Natural killer cell (primary cell): ENCODE results near the gene DERA. TPM values are rescaled to one million over a fixed set of nuclear protein-coding genes. Genes with fewer than 3 reads are reported as not detected.

ENCODE experiments used
- ATAC-seq, 3 donors: fragments of 150-1000 bp in 2 of 3; fragments of 200-7000 bp in 1 of 3; cut with Tn5 transposase; 1 replicate in 1 of 3; 2 replicates in 2 of 3; pipeline ENCODE4 v1.10.0; 2021; ENCODE audit warnings: mild to moderate bottlenecking in 2 of 3, moderate library complexity in 2 of 3
- DNase-seq, 2 donors: peaks; one replicate each; pipeline versions ENCODE4 v3.0.0 to v3.0.0-alpha.2; 2013 to 2021; ENCODE audit warnings: mixed read lengths in 1 of 2
- H3K27ac ChIP-seq: one replicate; pipeline ENCODE4 v1.5.1; 2013; ENCODE audit warnings: mild to moderate bottlenecking, low read length
- H3K27me3 ChIP-seq: one replicate; pipeline ENCODE4 v1.6.1; 2013; ENCODE audit warnings: low read length; ENCODE audit not compliant: control insufficient read depth, insufficient read depth
- H3K36me3 ChIP-seq: one replicate; pipeline ENCODE4 v1.6.1; 2013; ENCODE audit warnings: low read length; ENCODE audit not compliant: control insufficient read depth, insufficient read depth
- H3K4me1 ChIP-seq: one replicate; pipeline ENCODE4 v1.6.1; 2013; ENCODE audit warnings: low read length; ENCODE audit not compliant: control insufficient read depth, insufficient read depth
- H3K4me3 ChIP-seq: one replicate; pipeline ENCODE4 v1.5.1; 2013; ENCODE audit warnings: low read length
- H3K9me3 ChIP-seq: one replicate; pipeline ENCODE4 v1.6.1; 2013; ENCODE audit warnings: low read length; ENCODE audit not compliant: control insufficient read depth, insufficient read depth
- H3K27ac Mint-ChIP-seq, 2 donors: one replicate each; pipeline ENCODE4 v1.8.0; 2022; ENCODE audit warnings: mild to moderate bottlenecking in 2 of 2, mixed read lengths in 2 of 2, moderate library complexity in 1 of 2
- H3K27me3 Mint-ChIP-seq, 2 donors: one replicate each; pipeline ENCODE4 v1.8.0; 2022; ENCODE audit warnings: low read depth in 2 of 2, mixed read lengths in 2 of 2
- H3K36me3 Mint-ChIP-seq: one replicate; pipeline ENCODE4 v1.8.0; 2022; ENCODE audit warnings: mixed read lengths
- H3K4me1 Mint-ChIP-seq, 2 donors: one replicate each; pipeline ENCODE4 v1.8.0; 2022; ENCODE audit warnings: mixed read lengths in 2 of 2
- H3K4me3 Mint-ChIP-seq: one replicate; pipeline ENCODE4 v1.8.0; 2022; ENCODE audit warnings: mild to moderate bottlenecking, moderate library complexity, mixed read lengths
- H3K9me3 Mint-ChIP-seq, 2 donors: one replicate each; pipeline ENCODE4 v1.8.0; 2022; ENCODE audit warnings: mixed read lengths in 2 of 2
- CTCF ChIP-seq: fragments of 200-600 bp; IDR thresholded peaks from one replicate; pipeline ENCODE4 v1.8.0; 2022; ENCODE audit warnings: antibody characterized with exemption
- WGBS: methylation state at CpG from one replicate; pipeline ENCODE4 v1.1.7; 2013; ENCODE audit warnings: missing lambda C conversion rate; ENCODE audit not compliant: insufficient coverage; 5-methylcytosine and 5-hydroxymethylcytosine counted together
- intact Hi-C: fragments of 100-400 bp; cut with micrococcal nuclease; formaldehyde crosslinking; loops from one replicate; pipeline ENCODE4 v1.14.2; 2022
- total RNA-seq, 4 donors: library from RNA; stranded (reverse); fragments of 120-200 nt in 1 of 4; gene quantifications; one replicate each; pipeline versions ENCODE4 v1.2.3 to v1.2.4, GENCODE V29; 2013 to 2022

Gene DERA
- total RNA-seq, 3 donors from 2014 or later (not counting 1 experiment from before 2014, with no cell fraction given) = 15.6 to 22.1 (median 20.4) TPM

DNA sequence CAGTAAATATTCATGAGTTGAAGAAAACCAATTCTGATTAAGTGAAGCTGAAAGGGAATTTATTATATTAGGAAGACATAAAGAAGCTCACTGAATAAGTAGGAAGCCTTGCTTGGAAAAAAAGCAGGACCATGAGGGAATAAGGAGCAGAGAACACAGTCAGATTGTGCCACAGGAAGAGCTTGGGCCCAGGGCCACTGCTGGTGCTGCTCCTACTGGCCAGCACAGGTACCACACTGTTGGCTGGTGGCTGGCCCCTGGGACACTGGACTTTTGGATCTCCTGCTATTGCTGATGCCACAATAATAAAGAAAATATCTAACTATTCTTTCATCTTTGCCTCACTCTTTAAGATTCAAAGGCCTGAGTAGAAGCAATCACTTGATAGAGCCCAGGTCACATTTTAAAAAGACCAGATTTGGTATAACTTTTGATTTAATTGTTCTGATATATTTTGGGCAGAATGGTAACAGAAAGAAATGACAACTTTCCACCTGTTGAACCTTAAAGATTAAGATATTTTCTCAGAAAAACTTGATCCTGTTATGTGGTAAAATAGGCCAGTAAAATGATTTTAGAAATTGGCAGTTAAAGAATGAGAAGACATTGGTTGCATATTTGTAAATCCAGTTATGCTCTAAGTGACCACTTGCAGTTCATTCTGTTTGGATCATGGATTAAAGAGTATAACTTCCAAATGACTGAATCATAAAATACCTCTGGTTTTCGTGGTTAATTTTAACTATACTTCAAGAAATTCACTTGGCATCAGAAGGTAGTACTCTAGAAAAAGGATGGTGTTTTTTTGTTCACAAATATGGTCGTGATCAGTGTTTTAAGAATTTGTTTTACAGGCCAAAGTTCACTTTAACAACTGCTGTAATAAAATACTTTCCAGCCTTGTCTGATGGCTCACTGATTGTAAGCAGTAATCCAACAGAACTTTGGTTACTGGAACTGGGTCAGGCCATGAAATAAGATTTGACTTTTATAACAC, 68.3 kb downstream of the DERA start:
- Mint-ChIP-seq H3K9me3 (no peaks in the 10 kb centered on the region), H3K36me3 (no peaks in the 10 kb centered on the region), H3K27ac (peak overlapping the region in 1 of 2 donors; percentile 61), H3K4me3 (no peak overlapping the region), H3K27me3 (no peaks in the 10 kb centered on the region), H3K4me1 (peaks cover 0 to 10% of the 10 kb centered on the region in 2 donors)
- Histone ChIP-seq H3K36me3 (peaks cover 18% of the 10 kb centered on the region), H3K9me3 (no peaks in the 10 kb centered on the region), H3K4me1 (no peaks in the 10 kb centered on the region), H3K4me3 (no peak overlapping the region), H3K27me3 (no peaks in the 10 kb centered on the region), H3K27ac (no peak overlapping the region)
- 83% methylated on average over 1 of the region's 2 CpGs for WGBS
- DNase-seq = no peak
- intact Hi-C loops = no loop called here
- peak; percentile 40 for TF ChIP-seq CTCF
- ATAC-seq = peak; percentile 58 to 63 (median 60)

- no peak overlapping the region for H3K27ac ChIP-seq
- no peak overlapping the region for H3K4me3 ChIP-seq
- no peak overlapping the region for H3K27ac Mint-ChIP-seq
- no peaks in the 10 kb centered on the region for H3K9me3 Mint-ChIP-seq
- no peaks in the 10 kb centered on the region for H3K9me3 ChIP-seq
- H3K36me3 ChIP-seq = peaks cover 15% of the 10 kb centered on the region
- no peaks in the 10 kb centered on the region for H3K27me3 Mint-ChIP-seq
- H3K4me1 ChIP-seq = no peaks in the 10 kb centered on the region
- intact Hi-C loops = no loop called here
- no peak for TF ChIP-seq CTCF
- no peaks in the 10 kb centered on the region for H3K27me3 ChIP-seq
- 89% methylated on average over 5 of the region's 5 CpGs for WGBS
- H3K4me1 Mint-ChIP-seq = peaks cover 0 to 10% of the 10 kb centered on the region in 2 donors
- no peak for ATAC-seq
- no peak for DNase-seq
- H3K36me3 Mint-ChIP-seq = no peaks in the 10 kb centered on the region
- no peak overlapping the region for H3K4me3 Mint-ChIP-seq
Observed at GRCh38 chr12:15982071-15982470, 70.9 kb downstream of the DERA start.

DNA sequence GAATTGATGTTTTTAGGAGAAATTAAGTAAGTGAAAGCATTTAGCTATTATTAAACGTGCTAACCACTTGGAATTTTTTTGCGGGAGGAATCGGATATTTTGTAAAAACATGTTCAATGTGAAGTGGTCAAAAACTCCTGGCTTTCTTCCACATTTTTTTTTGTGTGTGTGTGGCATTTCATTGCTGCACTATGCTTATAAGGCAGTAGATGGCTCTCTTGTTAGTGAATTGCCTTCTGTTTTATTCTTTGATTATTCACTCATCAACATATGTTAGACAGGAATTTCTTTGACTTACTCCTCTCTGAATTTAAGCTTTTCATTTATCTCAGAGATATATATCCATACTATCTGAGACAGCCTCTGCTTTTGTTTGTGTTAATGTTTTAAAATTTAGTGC, 71.3 kb downstream of the DERA start:
- H3K4me3 Mint-ChIP-seq = no peak overlapping the region
- no peaks in the 10 kb centered on the region for H3K4me1 ChIP-seq
- no peaks in the 10 kb centered on the region for H3K27me3 ChIP-seq
- intact Hi-C loops = no loop called here
- no peak overlapping the region for H3K27ac ChIP-seq
- H3K36me3 ChIP-seq = peaks cover 13% of the 10 kb centered on the region
- DNase-seq = no peak
- no peak overlapping the region for H3K27ac Mint-ChIP-seq
- no peak for ATAC-seq
- no peaks in the 10 kb centered on the region for H3K9me3 Mint-ChIP-seq
- 92% methylated on average over 3 of the region's 3 CpGs for WGBS
- no peak for TF ChIP-seq CTCF
- H3K27me3 Mint-ChIP-seq = no peaks in the 10 kb centered on the region
- peaks cover 0 to 10% of the 10 kb centered on the region in 2 donors for H3K4me1 Mint-ChIP-seq
- no peak overlapping the region for H3K4me3 ChIP-seq
- H3K36me3 Mint-ChIP-seq = no peaks in the 10 kb centered on the region
- no peaks in the 10 kb centered on the region for H3K9me3 ChIP-seq
